Germinal center (tissue), 1 donor: ENCODE data around the gene ALPK3.

Experiments used
- DNase-seq: peaks from one replicate; pipeline ENCODE4 v3.0.0; 2012; ENCODE audit warnings: mixed read lengths, low spot score

ALPK3 gene

DNA sequence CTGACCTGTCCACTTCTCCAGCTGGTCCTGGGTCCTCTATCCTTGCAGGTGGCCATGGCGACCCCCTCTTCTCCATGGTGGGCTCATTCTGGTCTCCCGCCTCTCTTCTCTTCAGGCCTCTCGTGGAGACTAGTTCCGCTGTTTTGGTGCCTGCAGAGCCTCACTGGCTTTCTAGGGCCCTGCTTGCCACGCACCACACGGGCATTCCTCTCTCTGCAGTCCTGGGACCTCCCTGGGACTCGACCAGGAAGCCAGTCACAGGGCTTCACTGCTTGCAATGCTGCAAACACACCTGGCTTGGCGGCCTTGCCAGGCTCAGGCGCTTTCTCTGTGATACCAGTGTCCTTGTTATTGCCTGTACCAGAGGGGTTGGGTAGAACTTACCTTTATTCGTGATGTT lies 76.5 kb downstream of the ALPK3 start:
- no peak for DNase-seq

DNA sequence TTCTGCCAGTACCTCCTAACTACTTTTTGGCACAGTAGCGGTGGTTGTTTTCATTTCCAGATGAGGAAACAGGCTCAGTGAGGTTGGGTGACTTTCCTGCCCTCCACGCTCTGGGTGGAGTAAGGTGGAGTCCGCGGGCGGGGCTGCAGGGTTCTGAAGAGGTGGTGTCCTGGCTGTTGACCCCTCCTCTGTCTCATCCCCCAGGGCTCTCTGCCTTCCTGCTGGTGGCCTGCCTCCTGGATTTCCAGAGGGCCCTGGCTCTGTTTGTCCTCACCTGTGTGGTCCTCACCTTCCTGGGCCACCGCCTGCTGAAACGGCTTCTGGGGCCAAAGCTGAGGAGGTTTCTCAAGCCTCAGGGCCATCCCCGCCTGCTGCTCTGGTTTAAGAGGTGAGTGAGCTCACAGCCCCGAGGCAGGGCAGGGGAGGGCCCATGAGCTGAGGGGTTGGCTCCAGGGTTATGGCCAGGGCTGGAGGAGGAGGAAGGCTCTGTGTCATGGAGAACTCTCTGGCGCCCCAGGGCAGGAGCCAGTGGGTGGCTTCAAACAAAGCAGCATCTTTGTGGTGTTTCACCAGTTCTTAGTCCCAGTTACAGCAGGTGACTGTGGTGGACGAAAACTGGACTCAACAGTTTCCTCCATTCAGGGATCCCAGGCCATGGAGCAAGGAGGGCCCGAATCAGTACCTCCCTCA lies 77.7 kb downstream of the ALPK3 start:
- DNase-seq = no peak

DNA sequence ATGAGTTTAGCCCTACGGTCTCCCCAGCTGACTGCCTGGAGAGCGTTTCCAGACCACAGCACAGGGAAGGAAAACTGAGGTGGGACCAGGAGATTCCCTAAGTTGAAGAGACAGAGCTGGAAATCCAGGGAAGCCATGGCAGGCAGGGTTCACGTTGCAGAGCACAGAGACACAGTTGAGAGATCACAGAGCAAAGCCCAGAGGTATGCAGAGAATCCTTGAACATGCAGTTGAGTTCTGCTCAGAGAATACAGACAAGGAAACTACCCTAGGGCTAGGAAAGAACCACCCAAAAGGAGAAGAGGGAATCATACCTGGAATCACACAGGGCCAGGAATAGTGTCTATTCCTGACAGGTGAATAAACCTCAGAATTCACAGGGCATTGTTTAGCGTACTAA lies 81.6 kb downstream of the ALPK3 start:
- no peak for DNase-seq

DNA sequence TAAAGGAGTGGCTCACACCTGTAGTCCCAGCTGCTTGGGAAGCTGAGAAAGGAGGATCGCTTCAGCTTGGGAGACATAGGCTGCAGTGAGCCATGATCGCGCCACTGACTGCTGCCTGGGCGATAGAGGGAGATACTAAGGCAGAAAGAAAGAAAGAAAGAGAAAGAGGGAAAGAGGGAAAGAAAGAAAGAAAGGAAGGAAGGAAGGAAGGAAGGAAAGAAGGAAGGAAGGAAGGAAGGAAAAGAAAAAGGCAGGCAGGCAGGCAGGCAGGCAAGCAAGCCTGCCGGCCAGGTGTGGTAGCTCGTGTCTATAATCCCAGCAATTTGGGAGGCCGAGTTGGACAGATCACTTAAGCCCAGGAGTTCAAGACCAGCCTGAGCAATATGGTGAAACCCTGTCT lies 82.6 kb downstream of the ALPK3 start:
- no peak for DNase-seq

DNA sequence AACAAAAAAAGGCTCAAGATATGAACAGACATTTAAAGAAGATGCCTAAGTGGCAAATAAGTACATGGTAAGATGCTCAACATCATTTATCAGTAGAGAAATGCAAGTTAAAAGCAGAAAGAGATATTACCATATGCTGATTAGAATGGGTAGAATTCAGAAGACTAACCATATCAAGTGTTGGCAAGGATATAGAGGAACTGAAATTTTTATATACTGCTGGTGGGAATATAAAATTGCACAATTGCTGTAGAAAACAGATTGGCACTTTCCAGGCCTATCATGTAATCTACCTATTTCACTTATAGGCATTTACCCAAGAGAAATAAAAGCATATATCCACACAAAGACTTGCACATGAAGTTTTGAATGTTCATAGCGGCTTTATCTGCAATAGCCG lies 84.4 kb downstream of the ALPK3 start:
- DNase-seq = no peak

DNA sequence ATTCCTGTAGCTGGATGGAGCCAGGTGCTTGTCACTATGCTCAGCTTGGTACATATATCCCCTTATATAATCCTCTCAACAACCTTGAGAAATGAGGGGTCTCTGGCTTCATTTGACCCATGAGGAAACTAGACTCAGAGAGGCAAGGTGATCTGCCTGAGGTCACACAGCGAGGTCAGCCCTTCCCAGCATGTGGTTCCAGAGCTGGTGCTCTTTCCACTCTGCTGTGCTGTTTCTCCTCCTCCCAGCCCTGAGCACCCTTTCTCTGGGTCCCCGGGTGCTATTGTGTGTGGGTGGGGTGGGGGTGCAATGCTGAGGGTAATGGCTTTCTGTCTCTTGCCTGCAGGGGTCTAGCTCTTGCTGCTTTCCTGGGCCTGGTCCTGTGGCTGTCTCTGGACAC lies 86.6 kb downstream of the ALPK3 start:
- no peak for DNase-seq

DNA sequence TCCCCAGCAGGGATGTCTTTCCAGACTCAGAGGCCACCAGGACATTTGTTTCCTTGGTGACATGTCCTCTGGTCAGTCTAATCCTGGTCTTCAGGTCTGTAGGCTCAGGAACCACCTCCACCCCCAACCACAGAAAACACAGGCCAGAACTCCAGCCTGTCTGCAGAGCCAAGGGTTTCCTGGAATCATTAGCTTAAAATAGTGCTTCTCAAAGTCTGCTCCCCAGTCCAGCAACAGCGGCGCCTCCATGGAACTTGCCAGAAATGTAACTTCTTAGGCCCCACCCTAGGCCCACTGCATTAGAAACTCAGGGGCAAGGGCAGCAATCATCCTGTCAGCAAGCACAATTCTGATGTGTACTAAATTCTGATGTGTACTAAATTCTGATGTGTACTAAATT lies 87.3 kb downstream of the ALPK3 start:
- DNase-seq = no peak

DNA sequence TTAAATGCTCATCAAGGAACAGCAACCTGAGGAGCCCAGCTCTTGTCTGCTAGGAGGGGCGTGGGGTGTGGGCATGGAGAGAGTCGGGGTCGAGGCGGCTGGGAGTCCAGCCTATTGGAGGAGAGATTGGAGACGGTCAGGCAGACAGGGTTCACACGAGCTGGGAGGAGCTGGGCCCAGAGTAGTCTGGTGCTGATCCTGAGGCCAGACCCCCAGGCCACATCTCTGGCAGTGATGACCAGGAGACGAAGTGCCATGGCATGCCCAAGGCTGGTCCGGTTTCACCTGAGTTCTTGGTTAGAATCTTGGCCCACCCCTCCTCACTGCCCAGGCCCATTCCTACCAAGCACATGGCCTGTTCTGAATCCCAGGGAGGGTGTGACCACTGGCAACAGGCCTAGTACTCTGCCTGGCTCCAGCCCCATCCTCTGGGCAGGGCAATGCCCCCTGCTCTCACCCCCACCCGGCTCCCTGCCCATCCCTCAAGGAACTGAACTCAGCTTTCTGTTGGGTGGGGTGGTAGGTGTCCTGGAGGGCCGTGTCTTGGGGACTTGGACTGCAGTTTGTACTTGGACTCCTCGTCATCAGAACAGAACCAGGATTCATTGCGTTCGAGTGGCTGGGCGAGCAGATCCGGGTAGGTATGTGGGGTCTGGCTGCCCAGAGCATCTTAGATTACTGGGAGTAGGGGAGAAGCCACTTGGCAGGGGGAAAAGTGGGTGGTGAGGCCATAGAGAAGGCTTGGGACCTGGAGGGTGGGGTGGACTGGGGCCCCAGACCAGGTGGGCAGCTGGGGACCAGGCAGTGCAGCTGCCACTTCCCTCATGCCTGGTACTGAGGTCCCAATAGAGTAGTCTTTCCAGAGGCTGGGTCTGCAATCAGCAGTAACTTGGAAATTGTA lies 88.1 kb downstream of the ALPK3 start:
- no peak for DNase-seq

DNA sequence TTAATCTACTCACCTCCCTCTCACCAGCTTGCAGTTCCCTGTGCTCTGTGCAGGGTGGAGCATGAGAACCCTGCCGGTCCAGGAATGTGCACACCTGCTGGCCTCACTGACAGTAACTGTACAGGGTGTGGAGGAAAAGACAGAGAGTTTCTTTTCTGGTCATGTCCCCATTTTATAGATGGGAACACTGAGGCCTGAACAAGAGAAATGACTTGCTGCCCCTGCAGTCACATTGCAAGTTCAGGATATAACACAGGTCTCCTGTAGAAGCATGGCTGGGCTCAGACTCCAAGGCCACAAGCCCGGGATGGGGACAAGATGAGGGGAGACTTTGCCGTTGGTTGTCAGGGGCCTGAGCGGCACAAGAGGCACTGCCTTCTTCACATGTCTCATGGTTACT lies 90.6 kb downstream of the ALPK3 start:
- no peak for DNase-seq

DNA sequence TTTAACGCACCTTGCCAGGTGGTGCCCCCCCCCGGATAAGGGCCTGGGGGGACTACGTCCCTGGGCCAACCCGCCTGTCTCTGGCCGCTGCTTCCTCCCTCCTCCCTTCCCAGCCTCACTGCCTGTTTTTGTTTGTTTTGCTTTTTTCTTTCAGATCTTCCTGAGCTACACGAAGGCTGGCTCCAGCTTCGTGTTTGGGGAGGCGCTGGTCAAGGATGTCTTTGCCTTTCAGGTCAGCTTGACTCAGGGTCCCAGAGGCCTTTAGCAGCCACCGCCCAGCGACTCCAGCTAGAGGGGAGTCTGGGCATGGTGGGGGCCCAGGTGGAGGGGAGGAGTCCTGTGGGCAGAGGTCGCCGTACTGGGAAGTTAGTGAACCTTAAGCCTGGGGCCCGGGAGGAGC lies 91.4 kb downstream of the ALPK3 start:
- no peak for DNase-seq

DNA sequence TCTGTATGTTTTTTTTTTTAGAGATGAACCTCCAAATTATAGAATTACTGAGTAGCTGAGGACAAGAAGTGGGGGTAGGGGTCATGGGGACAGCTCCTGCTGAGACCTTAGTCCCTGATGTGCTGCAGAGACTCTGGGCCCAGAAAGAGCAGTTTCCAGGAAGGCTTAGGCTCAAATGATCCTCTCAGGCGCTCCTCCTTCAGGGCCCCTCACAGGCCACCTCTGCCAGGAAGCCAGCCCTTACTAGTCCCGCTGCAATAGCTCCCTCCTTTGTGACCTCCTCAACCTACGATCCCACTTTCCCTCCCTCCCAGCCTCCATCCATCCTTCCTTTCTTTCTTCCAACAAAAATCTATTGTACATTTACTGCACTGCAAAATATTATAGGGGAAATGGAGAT lies 91.9 kb downstream of the ALPK3 start:
- no peak for DNase-seq

DNA sequence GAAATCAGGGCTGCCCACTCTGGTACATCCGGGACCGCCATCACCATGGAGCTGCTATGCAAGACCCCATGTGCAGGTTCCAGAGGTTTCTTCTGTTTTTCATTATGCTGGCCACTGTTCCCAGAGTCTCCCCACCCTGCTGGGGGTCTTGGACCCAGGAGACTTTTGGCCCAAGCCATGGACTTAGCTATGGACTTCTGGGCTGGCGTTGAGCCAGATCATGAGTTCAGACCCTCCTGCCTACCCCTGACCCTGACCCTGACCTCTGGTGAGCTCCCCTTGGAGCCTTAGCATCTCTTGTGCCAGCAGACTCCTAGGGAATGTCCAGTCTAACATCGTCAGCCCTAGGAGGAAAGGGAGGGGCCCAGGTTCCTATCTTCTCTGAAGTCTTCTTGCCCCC lies 92.6 kb downstream of the ALPK3 start:
- no peak for DNase-seq

DNA sequence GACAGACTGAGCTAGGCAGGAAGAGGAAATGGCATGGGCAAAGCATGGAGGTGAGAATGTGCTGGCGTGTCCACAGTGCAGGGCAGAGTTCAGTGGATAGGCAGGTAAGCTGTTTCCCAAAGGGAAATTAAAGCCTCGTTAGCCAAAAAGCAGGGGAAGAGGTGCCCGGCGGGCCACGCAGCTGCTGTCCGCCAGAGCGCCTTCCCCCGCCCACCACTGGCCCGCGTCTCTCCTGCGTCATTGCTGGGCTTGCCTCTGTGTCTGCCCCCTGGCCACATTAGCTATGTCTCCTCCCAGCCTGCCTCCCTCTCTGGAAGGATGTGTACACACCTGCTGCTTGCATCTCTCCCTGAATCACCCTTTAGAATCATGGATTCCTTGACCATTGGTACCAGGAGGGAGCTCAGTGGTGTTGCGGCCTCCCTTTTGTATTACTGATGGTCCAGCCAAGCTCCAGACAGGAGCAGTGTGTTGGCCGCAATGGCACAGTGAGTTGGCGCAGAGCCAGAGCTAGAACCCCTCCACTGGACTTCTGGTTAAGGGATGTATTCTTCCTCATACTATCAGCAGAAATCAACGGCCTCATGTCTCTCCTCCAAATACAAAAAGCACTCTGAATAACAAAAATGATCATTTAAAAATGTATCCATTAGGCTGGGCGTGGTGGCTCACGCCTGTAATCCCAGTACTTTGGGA lies 93.9 kb downstream of the ALPK3 start:
- DNase-seq = no peak

DNA sequence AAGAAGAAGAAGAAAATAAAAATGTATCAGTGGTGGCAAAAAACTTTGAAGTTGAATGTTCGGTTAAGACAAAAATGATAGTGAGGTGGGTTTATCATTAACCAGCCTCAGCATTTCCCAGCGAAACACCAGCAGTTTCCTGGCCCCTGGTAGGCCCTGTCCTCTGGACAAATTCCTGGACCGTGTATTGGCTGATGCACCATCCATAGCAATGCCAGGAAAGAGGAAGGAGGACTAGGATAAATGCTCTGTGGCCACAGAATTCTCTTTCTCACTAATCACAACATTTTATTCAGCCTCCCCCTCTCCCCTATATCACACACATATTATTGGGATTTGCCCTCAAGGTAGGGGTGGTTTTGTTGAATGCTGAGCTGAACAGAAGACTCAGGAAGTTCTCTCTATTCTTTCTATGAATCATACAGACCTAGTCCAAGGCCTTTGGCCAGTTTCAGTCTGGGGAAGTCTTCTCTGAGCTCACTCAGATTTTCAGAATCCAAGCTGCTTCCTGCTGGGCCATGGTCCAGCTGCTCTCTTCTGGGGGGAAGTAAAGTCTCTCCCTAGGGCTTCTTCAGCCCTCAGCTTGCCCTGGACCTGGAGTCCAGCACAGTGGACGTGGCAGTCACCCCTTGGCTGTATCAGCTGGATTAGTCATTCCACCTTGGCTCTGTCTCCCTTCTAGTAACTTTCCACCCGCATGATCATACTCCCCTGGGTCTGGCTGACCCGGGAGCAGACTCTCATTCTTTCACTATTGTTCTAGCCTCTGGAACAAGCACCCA lies 94.9 kb downstream of the ALPK3 start:
- DNase-seq = no peak

DNA sequence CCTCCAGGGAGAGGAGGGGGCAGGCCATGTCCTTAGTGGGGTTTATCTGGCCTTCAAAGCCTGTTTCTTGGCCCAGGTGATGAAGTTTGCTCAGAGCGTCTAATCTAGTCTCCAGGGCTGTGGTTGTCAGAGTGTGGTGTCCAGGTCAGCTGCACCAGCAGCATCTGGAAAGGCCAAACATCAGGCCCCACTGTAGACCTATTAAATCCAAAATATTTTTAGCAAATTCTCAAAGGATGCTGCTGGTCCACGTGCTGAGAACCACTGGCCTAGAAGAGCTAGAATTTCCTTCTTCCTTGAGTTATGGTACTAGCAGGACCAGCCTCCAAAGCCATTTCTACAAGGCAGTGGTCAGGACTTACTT lies 96.2 kb downstream of the ALPK3 start:
- no peak for DNase-seq

DNA sequence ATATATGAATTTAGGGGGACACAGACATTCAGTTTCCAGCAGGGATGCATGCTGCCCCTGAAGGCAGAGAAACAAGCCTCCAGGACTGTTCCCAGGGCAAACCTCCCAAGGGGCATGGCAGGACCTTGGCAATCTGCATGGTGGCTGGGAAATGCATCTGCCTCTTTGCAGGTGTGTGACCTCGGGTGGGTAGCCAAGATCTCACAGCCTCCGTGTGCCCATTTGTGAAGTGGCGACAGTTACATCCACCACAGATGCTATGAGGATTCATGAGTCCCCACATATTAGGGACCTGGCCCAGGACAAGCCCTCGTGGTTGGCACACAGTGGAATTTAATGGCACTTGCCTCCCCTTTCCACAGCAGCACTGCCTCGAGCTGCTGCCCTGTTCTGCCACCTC lies 97.2 kb downstream of the ALPK3 start:
- DNase-seq = no peak

DNA sequence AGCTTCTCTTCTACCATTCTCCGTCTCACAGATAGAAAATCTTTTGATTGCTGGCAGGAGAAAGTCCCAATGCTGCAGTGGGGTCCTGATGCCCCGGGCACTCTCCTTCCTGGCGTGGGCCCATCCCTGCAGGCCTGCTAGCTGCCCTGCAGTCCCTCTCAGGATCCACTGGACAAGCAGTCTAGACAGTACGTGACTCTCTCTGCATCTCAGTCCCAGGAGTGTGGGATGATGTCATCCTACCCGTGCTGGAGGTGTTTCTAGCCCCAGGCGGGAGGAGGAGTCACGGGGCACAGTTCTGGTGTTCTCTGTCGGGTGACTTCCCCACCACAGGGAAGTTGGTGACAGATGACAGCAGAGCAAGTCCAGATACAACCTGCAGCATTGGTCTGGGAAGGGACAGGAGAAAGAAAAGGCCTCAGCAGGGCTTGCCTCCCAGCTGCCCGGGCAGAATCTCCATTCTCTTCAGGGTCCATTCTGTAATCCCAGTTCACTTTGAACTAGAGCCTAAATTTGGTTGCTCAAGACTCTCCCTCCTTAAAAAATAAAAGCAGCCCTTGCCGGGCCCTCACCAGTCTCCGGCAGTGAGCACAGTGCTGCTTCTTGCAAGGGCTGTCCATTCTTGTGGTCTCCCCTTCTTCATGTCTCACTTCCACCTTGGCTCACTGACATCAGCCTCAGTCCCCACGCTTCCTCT lies 97.9 kb downstream of the ALPK3 start:
- peak; percentile 12 for DNase-seq

DNA sequence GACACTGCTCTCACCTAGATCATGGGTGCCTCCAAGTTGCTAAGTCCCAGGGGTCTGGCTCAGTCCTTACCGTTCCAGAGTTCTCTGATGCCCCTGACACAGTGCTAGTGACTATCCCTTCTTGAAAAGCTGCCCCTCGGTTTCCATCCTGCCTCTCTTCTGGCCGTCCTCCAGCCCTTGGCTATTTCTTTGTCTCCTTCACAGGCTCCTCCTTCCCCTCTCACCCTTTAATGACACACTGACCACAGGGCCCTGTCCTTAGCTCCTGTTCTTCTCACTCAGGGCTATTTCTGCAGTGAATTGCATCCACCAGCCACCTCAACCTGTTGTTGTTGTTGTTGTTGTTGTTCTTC lies 98.4 kb downstream of the ALPK3 start:
- no peak for DNase-seq

DNA sequence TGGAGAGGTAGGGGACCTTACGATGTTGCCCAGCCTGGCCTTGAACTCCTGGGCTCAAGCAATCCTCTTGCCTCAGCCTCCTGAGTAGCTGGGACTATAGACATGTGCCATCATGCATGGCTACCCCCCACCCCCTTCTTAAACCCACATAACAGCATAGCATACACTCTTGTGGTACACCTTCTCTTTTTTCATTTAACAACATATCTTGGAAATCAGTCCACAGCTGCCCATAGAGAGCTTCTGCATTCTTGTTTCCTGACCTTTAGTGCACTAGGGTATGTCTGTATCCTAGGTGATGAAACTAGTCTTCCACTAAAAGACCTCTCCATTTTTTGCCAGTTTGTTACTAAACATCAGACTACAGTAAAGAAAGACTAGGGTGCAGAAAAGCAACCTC lies 100.3 kb downstream of the ALPK3 start:
- DNase-seq = no peak

DNA sequence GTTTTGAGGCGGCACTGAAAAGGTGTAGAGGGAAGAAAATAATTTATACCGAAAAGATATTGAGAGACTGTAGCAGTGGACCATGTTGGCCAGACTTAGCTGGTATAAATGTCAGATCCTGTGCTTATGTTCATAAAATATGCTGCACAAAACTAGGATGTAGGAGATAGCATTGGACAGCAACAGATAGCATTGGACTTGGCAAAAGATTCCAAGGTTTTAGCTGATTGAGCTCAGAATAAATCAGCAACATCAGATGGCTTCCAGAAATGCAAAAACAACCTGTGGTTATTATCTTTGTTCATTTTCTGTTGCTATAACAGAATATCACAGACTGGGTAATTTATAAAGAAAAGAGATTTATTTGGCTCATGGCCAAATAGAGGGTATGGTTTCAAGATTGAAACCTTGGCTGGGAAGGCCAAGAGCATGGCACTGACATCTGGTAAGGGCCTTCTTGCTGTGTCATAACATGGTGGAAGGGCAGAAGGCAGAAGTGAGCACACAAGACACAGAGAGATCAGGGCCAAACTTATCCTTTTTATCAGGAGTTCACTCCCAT lies 102.0 kb downstream of the ALPK3 start:
- DNase-seq = no peak

DNA sequence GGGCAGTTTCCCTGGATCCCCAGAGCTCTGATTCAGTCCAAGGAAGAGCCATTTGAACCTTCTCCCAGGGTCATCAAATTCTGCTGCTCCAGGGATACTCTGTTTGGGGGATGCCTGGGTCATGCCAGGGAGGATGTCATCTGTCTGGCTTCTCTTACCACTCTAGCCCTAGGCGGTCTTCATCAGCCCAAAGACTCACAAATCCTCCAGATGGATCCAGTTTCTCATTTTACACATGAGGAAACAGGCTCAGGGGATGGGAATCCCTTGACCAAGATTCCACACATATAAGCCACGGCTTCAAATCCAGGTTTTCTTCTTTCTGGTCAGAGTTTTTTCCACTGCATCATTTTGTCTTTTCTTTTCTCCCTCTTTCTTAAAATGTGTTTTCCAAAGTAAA lies 104.0 kb downstream of the ALPK3 start:
- DNase-seq = no peak

DNA sequence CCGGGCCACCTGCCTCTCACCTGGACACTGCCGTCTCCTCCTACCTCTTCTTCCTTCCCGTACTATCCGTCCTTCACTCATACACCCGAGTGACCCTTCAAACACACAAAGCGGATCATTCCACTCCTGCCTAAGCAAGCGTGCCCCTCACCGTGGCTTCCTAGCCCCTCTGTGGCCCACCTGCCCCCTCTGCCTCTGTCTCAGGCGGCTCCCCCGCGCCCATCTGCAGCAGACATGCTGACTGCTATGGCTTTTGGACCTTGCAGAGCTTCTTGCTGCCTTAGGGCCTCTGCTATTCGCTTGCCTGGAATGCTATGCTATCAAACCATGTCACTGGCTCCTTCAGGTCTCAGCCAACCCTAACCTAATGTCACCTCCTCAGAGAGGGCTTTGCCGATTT lies 105.4 kb downstream of the ALPK3 start:
- DNase-seq = no peak
